ACHN (cell line): Measurements from ENCODE around the gene STEAP3.

Experiments used
- DNase-seq: peaks from one replicate; pipeline ENCODE4 v3.0.0-alpha.2; 2015
- in situ Hi-C: cut with HindIII; loops from 2 replicates; pipeline ENCODE4 v1.10.0; 2017; ENCODE audit warnings: low sequenced_read_pairs, low pct_ligation_motif_present, low pct_unique_long_range_greater_than_20kb

Gene STEAP3

GRCh38 chr2:119305497-119306195, 82.0 kb downstream of the STEAP3 start:
- in situ Hi-C loops = no loop called here
- no peak for DNase-seq

GRCh38 chr2:119306196-119306590, 82.6 kb downstream of the STEAP3 start:
- in situ Hi-C loops = no loop called here
- no peak for DNase-seq

GRCh38 chr2:119307419-119308140, 83.9 kb downstream of the STEAP3 start:
- DNase-seq = no peak
- in situ Hi-C loops = no loop called here

GRCh38 chr2:119308793-119309330, 85.2 kb downstream of the STEAP3 start:
- in situ Hi-C loops = no loop called here
- no peak for DNase-seq

- no peak for DNase-seq
- in situ Hi-C loops = no loop called here
These were observed 87.7 kb downstream of the STEAP3 start for GRCh38 chr2:119311371-119311770.

- in situ Hi-C loops = no loop called here
- no peak for DNase-seq
These were observed 88.2 kb downstream of the STEAP3 start for GRCh38 chr2:119311831-119312230.
